ENCODE measurements around the gene GJC2.
"Not testable (repeated sequence)": the region's sequence is repeated elsewhere in the genome, so short reads cannot be mapped to it uniquely, and the experiment has no call there.

GJC2 gene

GRCh38 chr1:228185641-228185965 lies 35.9 kb downstream of the GJC2 start:
- H3K4me3 ChIP-seq (ENCODE audit: low read depth, low read length), result no peak overlapping the region
- no peak for TF ChIP-seq CTCF (IDR thresholded peaks at IDR 0.05; ENCODE audit: low read depth, low read length, missing control alignments)
- no peak for DNase-seq (ENCODE audit: low read depth)

GRCh38 chr1:228188249-228188648 lies 38.5 kb downstream of the GJC2 start:
- H3K4me3 ChIP-seq (ENCODE audit: low read depth, low read length); DNase-seq (ENCODE audit: low read depth): not testable (repeated sequence)

GRCh38 chr1:228190182-228190581 lies 40.5 kb downstream of the GJC2 start:
- TF ChIP-seq CTCF (IDR thresholded peaks at IDR 0.05; ENCODE audit: low read depth, low read length, missing control alignments), result no peak
- no peak overlapping the region for H3K4me3 ChIP-seq (ENCODE audit: low read depth, low read length)
- DNase-seq (ENCODE audit: low read depth), result no peak

- TF ChIP-seq CTCF (IDR thresholded peaks at IDR 0.05; ENCODE audit: low read depth, low read length, missing control alignments), result no peak
- DNase-seq (ENCODE audit: low read depth), result no peak
- no peak overlapping the region for H3K4me3 ChIP-seq (ENCODE audit: low read depth, low read length)
These were observed 41.0 kb downstream of the GJC2 start for GRCh38 chr1:228190778-228191177.

- no peak for DNase-seq (ENCODE audit: low read depth)
- TF ChIP-seq CTCF (IDR thresholded peaks at IDR 0.05; ENCODE audit: low read depth, low read length, missing control alignments), result no peak
- no peak overlapping the region for H3K4me3 ChIP-seq (ENCODE audit: low read depth, low read length)
These were observed 44.7 kb downstream of the GJC2 start for GRCh38 chr1:228194436-228194835.

GRCh38 chr1:228194921-228195812 lies 45.4 kb downstream of the GJC2 start:
- no peak overlapping the region for H3K4me3 ChIP-seq (ENCODE audit: low read depth, low read length)
- no peak for DNase-seq (ENCODE audit: low read depth)
- no peak for TF ChIP-seq CTCF (IDR thresholded peaks at IDR 0.05; ENCODE audit: low read depth, low read length, missing control alignments)

GRCh38 chr1:228197555-228198147 lies 47.9 kb downstream of the GJC2 start:
- no peak for DNase-seq (ENCODE audit: low read depth)
- TF ChIP-seq CTCF (IDR thresholded peaks at IDR 0.05; ENCODE audit: low read depth, low read length, missing control alignments), result no peak
- H3K4me3 ChIP-seq (ENCODE audit: low read depth, low read length), result no peak overlapping the region

All from GM12864 (cell line).